D721Med (cell line): ENCODE measurements around the gene GOSR2.
"Not testable (repeated sequence)": the region's sequence is repeated elsewhere in the genome, so short reads cannot be mapped to it uniquely, and the experiment has no call there.

ENCODE experiments used
- DNase-seq: peaks from one replicate; pipeline ENCODE4 v3.0.0; 2011; ENCODE audit warnings: low spot score; ENCODE audit not compliant: insufficient read length
- FAIRE-seq: peaks from 2 replicates; lab custom pipeline; 2011; peaks lifted over from hg19 to GRCh38; lab: Jason Lieb, UNC
- CTCF ChIP-seq: IDR thresholded peaks from 2 replicates; pipeline ENCODE4 v1.5.1; 2012; ENCODE audit warnings: mild to moderate bottlenecking, control low read depth; ENCODE audit not compliant: insufficient read depth; ENCODE audit errors: missing control alignments

The GOSR2 gene

DNA sequence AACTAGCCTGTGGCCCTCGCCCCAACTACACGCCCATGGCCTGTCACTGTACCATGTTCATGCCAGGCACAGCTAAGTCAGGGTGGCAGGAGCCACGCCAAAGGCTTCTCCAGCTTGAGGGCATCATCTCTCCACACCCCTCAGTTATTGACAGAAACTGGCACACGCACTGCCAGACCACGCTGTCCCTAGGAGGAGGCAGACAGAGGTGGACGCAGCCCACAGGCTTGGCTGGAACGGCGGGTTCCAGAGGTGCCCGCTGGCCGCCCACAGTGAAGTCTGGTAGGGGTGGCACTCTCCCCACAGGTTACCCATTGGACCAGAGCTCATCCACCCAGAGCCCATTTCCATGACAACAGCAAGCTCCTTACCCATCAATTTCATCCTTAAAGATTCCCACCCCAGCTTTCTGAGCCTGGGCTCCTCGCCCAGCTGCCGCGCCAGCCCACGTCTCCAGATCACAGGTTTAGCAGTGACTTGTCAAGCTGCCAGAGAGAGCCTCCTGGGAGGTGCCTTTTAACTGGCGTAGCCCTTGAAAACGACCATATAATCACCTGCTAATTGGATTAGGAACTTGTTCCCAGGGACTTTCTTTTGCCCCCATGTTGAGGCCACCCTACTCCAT, 28.1 kb downstream of the GOSR2 start:
- DNase-seq (peak; percentile 49), FAIRE-seq (no peak)
- TF ChIP-seq CTCF: no peak

DNA sequence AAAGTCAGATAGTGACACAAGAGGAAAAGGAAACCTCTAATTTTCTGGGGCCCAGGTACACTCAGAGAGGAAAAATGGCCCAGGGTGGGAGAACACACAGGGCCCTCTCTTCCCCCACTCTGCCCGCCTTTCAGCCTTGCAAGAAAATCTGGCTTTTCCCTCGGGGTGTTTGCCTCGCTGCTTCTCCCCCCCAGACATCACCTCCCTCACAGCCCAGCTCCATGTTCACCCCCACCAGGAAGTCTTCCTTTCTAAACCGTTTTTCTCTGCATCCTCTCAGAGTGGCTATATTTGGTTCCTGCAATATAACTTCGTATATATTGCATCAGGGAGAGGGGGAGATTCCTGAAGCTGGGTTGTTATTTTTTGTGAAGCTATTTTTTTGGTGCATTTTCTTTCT, 28.7 kb downstream of the GOSR2 start:
- FAIRE-seq: no peak

GRCh38 chr17:46952115-46952514, 29.2 kb downstream of the GOSR2 start:
- FAIRE-seq (no peak), DNase-seq (no peak)
- no peak for TF ChIP-seq CTCF

More for the DNA sequence above, 28.7 kb downstream of the GOSR2 start:
- DNase-seq: no peak
- no peak for TF ChIP-seq CTCF

GRCh38 chr17:46953191-46953590, 30.2 kb downstream of the GOSR2 start:
- FAIRE-seq: not testable (repeated sequence)

GRCh38 chr17:46958041-46958591, 35.2 kb downstream of the GOSR2 start:
- no peak for TF ChIP-seq CTCF
- FAIRE-seq (no peak), DNase-seq (no peak)

More at GRCh38 chr17:46953191-46953590, 30.2 kb downstream of the GOSR2 start:
- DNase-seq: not testable (repeated sequence)

- no peak for DNase-seq
- no peak for TF ChIP-seq CTCF
- no peak for FAIRE-seq
Observed at GRCh38 chr17:46960152-46960551, 37.2 kb downstream of the GOSR2 start.

DNA sequence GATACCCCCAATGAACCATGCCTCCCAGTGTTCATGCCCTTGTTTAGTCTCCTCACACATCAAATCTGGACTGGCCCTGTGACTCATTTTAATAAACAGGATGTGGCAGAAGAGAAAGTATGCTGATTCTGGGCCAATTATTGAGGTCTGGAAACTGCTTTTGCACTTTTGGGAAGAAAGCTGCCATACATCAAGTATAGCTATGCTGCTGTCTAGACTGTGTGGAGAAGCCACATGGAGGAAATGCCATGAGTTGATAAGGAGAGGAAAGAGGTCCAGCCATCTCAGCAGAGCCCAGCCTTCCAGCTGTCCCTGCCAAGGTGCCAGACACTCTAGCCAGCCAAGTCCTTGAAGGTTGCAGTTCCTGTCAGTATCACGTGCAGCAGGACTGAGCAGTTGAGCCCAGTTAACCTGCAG, 39.4 kb downstream of the GOSR2 start:
- FAIRE-seq: no peak
- no peak for DNase-seq
- TF ChIP-seq CTCF: no peak
